Body of pancreas (tissue), 4 donors: ENCODE data around the gene RNU5D-1. TPM values are rescaled to one million over a fixed set of nuclear protein-coding genes. Genes with fewer than 3 reads are reported as not detected.

ENCODE experiments used
- ATAC-seq: fragments of 150-250 bp; one replicate; pipeline ENCODE4 v1.9.1; 2016
- DNase-seq, 4 donors: peaks; one replicate each; pipeline ENCODE4 v3.0.0-alpha.2; 2019
- H3K27ac ChIP-seq, 4 donors: fragments of 200-600 bp; sonication (generic); 1 replicate in 3 of 4; 2 replicates in 1 of 4; pipeline versions ENCODE4 v1.5.1 to v1.6.1; 2016 to 2019; ENCODE audit warnings: mild to moderate bottlenecking in 1 of 4, mixed read lengths in 1 of 4, moderate library complexity in 1 of 4
- H3K27me3 ChIP-seq, 2 donors: fragments of 200-600 bp; sonication (generic); one replicate each; pipeline ENCODE4 v1.6.0; 2016; ENCODE audit warnings: mild to moderate bottlenecking in 1 of 2
- H3K36me3 ChIP-seq, 2 donors: fragments of 200-600 bp; sonication (generic); replicated peaks in 1 of 2; 2 replicates each; pipeline ENCODE4 v1.5.1; 2016; ENCODE audit warnings: low read depth in 2 of 2; ENCODE audit not compliant: insufficient read depth in 1 of 2
- H3K4me1 ChIP-seq: fragments of 200-600 bp; sonication (generic); one replicate; pipeline ENCODE4 v1.6.0; 2016
- H3K4me3 ChIP-seq, 2 donors: fragments of 200-600 bp; sonication (generic); 1 replicate in 1 of 2; 2 replicates in 1 of 2; pipeline ENCODE4 v1.5.1; 2016 to 2019
- H3K9me3 ChIP-seq, 3 donors: fragments of 200-600 bp; sonication (generic); 1 replicate in 2 of 3; 2 replicates in 1 of 3; pipeline ENCODE4 v1.5.1; 2016
- POLR2A ChIP-seq, 3 donors: fragments of 450-650 bp; IDR thresholded peaks; one replicate each; pipeline ENCODE4 v1.6.1; 2016; ENCODE audit warnings: antibody characterized with exemption in 3 of 3, mild to moderate bottlenecking in 2 of 3
- WGBS, 2 donors: methylation state at CpG; one replicate each; pipeline ENCODE4 v1.1.5; 2017; 5-methylcytosine and 5-hydroxymethylcytosine counted together
- intact Hi-C: fragments of 100-400 bp; cut with DNase I; formaldehyde crosslinking; loops from one replicate; pipeline ENCODE4 v1.15.1; 2023
- total RNA-seq, 2 donors: library from RNA; depleted of rRNA; stranded (reverse); fragments of >200 nt; gene quantifications; one replicate each; pipeline ENCODE4 v1.1.0, GENCODE V29; 2016
- TF ChIP-seq, protein P1 (sequence below), 7 experiments: fragments of 450-650 bp in 4 of 7; fragments of 200-600 bp in 3 of 7; sonication (generic) in 3 of 7; IDR thresholded peaks; one replicate each; pipeline ENCODE4 v1.5.1; 2016 to 2019; ENCODE audit warnings: antibody characterized with exemption in 7 of 7

RNU5D-1 gene
- total RNA-seq, 2 donors from 2014 or later: not detected

DNA sequence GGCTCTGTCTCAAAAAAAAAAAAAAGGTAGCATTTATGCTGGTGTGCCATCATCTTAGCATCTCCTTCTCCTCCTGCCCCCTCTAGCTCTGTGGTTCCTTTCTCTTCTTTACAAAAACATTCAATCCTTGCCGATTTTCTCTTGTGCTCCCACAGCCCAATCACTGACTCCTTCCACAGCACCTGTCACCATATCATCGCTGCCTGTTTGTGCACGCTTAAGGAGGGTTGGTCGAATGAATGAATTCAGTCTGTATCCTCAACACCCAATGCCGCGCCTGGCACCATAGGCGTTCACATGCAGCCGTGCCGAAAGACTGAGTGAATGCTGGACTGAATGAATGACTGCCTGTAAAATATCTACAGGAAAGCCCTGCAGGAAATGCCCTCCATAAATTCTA, 7.9 kb downstream of the RNU5D-1 start:
- ATAC-seq: no peak
- intact Hi-C loops: no loop called here

DNA sequence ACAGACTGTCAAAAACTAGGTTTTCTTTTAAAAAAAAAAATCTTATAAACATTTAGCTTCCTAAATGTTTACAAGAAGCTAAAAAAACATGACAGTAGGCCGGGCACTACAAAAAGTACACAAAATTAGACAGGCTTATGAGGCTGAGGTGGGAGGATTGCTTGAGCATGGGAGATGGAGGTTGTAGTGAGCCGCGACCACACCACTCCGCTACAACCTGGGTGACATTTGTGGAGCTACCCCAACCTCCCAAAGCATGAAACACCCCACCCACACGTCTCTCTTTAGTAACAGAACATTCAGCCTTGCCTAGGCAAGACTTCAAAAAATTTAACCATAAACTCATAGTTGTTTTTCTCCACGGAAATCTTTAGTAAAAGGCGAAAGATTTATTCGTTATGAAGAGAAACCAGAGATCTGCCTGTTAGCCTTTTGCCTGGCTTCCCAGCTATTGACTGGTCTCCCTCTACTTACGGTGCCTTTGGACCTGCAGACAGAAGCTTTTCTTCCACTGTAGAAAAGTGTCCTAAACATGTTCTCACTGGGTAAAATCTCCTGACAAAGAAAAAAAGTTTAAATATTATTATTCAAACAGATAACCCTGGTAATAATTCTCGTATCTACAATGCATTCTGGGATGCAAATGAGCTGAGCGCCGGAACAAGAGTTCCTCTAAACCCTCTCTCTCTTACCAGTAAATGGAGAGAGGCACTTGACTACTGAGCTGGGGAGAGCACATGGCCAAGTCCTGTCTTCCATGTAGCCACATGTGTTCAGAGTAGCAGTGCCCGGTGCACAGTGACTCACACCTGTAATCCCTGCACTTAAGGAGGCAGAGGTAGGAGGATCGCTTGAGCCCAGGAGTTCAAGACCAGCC, 9.2 kb downstream of the RNU5D-1 start:
- peak; percentile 86 for ATAC-seq
- Histone ChIP-seq H3K4me3 (no peak overlapping the region), H3K4me1 (peaks cover 5% of the 10 kb centered on the region), H3K27ac (peak overlapping the region in 2 of 4 donors; percentile 42 to 62), H3K27me3 (no peaks in the 10 kb centered on the region), H3K9me3 (no peaks in the 10 kb centered on the region), H3K36me3 (no peaks in the 10 kb centered on the region)
- peak; percentile 54 to 73 (median 68) for DNase-seq
- intact Hi-C loops: no loop called here
- 22 to 48% methylated on average over 14 of the region's 14 CpGs for WGBS, 2 donors
- TF ChIP-seq POLR2A (IDR thresholded peaks at IDR 0.05): peak; percentile 74 to 99 (median 98)
- TF ChIP-seq, protein P1, sequence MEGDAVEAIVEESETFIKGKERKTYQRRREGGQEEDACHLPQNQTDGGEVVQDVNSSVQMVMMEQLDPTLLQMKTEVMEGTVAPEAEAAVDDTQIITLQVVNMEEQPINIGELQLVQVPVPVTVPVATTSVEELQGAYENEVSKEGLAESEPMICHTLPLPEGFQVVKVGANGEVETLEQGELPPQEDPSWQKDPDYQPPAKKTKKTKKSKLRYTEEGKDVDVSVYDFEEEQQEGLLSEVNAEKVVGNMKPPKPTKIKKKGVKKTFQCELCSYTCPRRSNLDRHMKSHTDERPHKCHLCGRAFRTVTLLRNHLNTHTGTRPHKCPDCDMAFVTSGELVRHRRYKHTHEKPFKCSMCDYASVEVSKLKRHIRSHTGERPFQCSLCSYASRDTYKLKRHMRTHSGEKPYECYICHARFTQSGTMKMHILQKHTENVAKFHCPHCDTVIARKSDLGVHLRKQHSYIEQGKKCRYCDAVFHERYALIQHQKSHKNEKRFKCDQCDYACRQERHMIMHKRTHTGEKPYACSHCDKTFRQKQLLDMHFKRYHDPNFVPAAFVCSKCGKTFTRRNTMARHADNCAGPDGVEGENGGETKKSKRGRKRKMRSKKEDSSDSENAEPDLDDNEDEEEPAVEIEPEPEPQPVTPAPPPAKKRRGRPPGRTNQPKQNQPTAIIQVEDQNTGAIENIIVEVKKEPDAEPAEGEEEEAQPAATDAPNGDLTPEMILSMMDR (IDR thresholded peaks at IDR 0.05): no peak

More for the DNA sequence above, 7.9 kb downstream of the RNU5D-1 start:
- no peak for DNase-seq
- H3K36me3 ChIP-seq: no peaks in the 10 kb centered on the region
- H3K4me1 ChIP-seq: peaks cover 5% of the 10 kb centered on the region
- no peaks in the 10 kb centered on the region for H3K27me3 ChIP-seq
- no peaks in the 10 kb centered on the region for H3K9me3 ChIP-seq
- no peak overlapping the region for H3K4me3 ChIP-seq
- H3K27ac ChIP-seq: no peak overlapping the region
- TF ChIP-seq POLR2A (IDR thresholded peaks at IDR 0.05): no peak
- TF ChIP-seq, protein P1 (IDR thresholded peaks at IDR 0.05): no peak
- 71 to 82% methylated on average over 9 of the region's 9 CpGs for WGBS, 2 donors

DNA sequence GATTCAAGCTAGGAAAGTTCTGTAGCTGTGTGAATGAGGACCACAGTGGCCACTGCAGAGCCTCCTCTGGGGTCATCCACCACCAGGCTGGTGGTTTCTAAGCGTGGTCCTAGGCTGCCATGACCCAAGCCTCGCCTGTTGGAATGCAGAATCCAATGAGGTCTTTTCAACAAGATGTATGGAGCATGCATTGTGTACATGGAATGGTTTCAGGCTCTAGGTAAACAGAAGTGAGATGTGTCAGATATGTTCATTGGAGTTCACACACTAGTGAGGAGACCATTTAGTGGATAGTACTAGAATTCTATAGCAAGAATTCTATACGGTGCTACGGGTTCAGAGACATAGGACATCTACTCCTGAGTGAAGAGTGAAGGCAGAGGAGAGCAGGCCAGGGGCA, 10.7 kb downstream of the RNU5D-1 start:
- no peak overlapping the region for H3K4me3 ChIP-seq

DNA sequence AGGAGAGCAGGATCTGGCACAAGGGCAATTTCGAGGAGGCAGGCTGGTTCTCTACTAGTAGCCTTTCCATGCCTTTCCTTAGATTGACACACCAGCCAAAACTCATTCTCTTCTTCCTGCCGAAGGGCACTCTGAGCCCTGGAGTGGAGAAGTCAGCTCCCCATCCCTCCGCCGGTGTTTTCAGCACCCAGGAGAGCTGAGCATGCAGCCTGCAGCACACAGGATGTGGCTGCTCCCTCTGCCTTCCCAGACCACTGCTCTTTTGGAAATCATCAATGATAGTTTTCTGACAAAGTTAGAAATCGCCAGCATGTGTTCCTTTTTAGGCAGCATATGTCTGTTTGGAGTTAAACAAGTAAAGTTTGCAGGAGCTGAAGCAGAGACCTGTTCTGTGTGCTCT, 11.7 kb downstream of the RNU5D-1 start:
- Histone ChIP-seq H3K27me3 (no peaks in the 10 kb centered on the region), H3K36me3 (no peaks in the 10 kb centered on the region), H3K27ac (no peak overlapping the region), H3K9me3 (no peaks in the 10 kb centered on the region), H3K4me1 (peaks cover 12% of the 10 kb centered on the region), H3K4me3 (no peak overlapping the region)
- DNase-seq (no peak), ATAC-seq (no peak)
- 55 to 61% methylated on average over 5 of the region's 5 CpGs for whole genome bisulfite sequencing, 2 donors
- TF ChIP-seq POLR2A (IDR thresholded peaks at IDR 0.05): no peak
- TF ChIP-seq, protein P1 (IDR thresholded peaks at IDR 0.05): no peak
- intact Hi-C loops: no loop called here

More for the DNA sequence above, 10.7 kb downstream of the RNU5D-1 start:
- Histone ChIP-seq H3K27me3 (no peaks in the 10 kb centered on the region), H3K36me3 (no peaks in the 10 kb centered on the region), H3K4me1 (peaks cover 5% of the 10 kb centered on the region), H3K9me3 (no peaks in the 10 kb centered on the region), H3K27ac (no peak overlapping the region)
- ATAC-seq (no peak), DNase-seq (no peak)
- WGBS, 2 donors: 71 to 77% methylated on average over 4 of the region's 4 CpGs
- intact Hi-C loops: no loop called here
- TF ChIP-seq POLR2A (IDR thresholded peaks at IDR 0.05): no peak

DNA sequence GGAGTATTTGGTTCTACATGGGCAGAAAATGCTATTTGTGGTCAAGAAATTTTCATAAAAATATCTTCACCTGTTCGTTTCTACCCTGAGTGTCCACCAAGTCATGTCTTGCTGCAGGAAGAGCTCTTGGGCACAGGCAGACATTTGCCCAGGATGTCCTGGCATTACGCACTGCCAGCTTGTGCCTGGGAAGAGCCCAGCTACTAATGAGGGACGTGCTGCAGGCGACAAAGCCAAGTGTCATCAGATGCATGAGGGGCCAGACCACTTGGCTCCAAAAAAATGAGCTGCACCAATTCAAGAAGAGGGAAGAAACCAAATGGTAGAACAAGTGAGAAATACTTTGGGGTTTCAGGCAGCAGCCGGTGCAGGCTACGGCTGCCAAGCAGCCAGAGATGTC, 12.9 kb downstream of the RNU5D-1 start:
- Histone ChIP-seq H3K4me1 (peaks cover 12% of the 10 kb centered on the region), H3K9me3 (no peaks in the 10 kb centered on the region), H3K27ac (no peak overlapping the region), H3K27me3 (no peaks in the 10 kb centered on the region), H3K36me3 (no peaks in the 10 kb centered on the region), H3K4me3 (no peak overlapping the region)
- ATAC-seq: no peak
- 80 to 81% methylated on average over 6 of the region's 6 CpGs for WGBS, 2 donors
- no peak for DNase-seq
- TF ChIP-seq POLR2A (IDR thresholded peaks at IDR 0.05): no peak
- TF ChIP-seq, protein P1 (IDR thresholded peaks at IDR 0.05): no peak
- intact Hi-C loops: no loop called here
